NCI-H69 (cell line): ENCODE measurements around the gene PDGFRA.

Experiments used
- DNase-seq: peaks from one replicate; lab custom pipeline; 2025; lab: John Stamatoyannopoulos, UW

Gene PDGFRA

GRCh38 chr4:54228961-54229501 is at the start of gene PDGFRA:
TSS of gene PDGFRA (plus strand) at chr4:54229293. CDS start at chr4:54258769, 29,476 bp downstream.
- peak; percentile 5 for DNase-seq

- no peak for DNase-seq
Observed at GRCh38 chr4:54184581-54184980, 44.5 kb upstream of the PDGFRA start.

- no peak for DNase-seq
Observed at GRCh38 chr4:54185044-54185780, 43.9 kb upstream of the PDGFRA start.

- no peak for DNase-seq
Observed at GRCh38 chr4:54185866-54186265, 43.2 kb upstream of the PDGFRA start.

GRCh38 chr4:54186371-54186770 is 42.7 kb upstream of the PDGFRA start:
- DNase-seq = no peak

- DNase-seq = no peak
Observed at GRCh38 chr4:54187148-54187547, 41.9 kb upstream of the PDGFRA start.

GRCh38 chr4:54189140-54189539 is 40.0 kb upstream of the PDGFRA start:
- DNase-seq = no peak

GRCh38 chr4:54192811-54193210 is 36.3 kb upstream of the PDGFRA start:
- no peak for DNase-seq

- DNase-seq = no peak
Observed at GRCh38 chr4:54197926-54198325, 31.2 kb upstream of the PDGFRA start.

- no peak for DNase-seq
Observed at GRCh38 chr4:54199919-54200318, 29.2 kb upstream of the PDGFRA start.

GRCh38 chr4:54209617-54210016 is 19.5 kb upstream of the PDGFRA start:
- no peak for DNase-seq

GRCh38 chr4:54213001-54213400 is 16.1 kb upstream of the PDGFRA start:
- DNase-seq = no peak

- no peak for DNase-seq
Observed at GRCh38 chr4:54213761-54214160, 15.3 kb upstream of the PDGFRA start.

GRCh38 chr4:54215379-54216077 is 13.6 kb upstream of the PDGFRA start:
- peak; percentile 4 for DNase-seq

GRCh38 chr4:54217642-54218495 is 11.2 kb upstream of the PDGFRA start:
- DNase-seq = peak; percentile 71

- peak; percentile 0 for DNase-seq
Observed at GRCh38 chr4:54218736-54219135, 10.4 kb upstream of the PDGFRA start.

- DNase-seq = no peak
Observed at GRCh38 chr4:54224996-54225597, 4.0 kb upstream of the PDGFRA start.

GRCh38 chr4:54225598-54226403 is 3.3 kb upstream of the PDGFRA start:
- no peak for DNase-seq

- DNase-seq = no peak
Observed at GRCh38 chr4:54226404-54227255, 2.5 kb upstream of the PDGFRA start.
